Duodenal mucosa (tissue), 2 donors: ENCODE measurements around the gene CCDC190.

Source experiments
- H3K27ac ChIP-seq: one replicate; pipeline ENCODE4 v1.7.0; 2013; ENCODE audit warnings: low read depth, low read length
- H3K27me3 ChIP-seq, 2 donors: one replicate each; pipeline ENCODE4 v1.7.0; 2013; ENCODE audit warnings: low read length in 2 of 2, control low read depth in 1 of 2; ENCODE audit not compliant: insufficient read depth in 2 of 2, control insufficient read depth in 1 of 2
- H3K36me3 ChIP-seq, 2 donors: one replicate each; pipeline ENCODE4 v1.7.0; 2013; ENCODE audit warnings: low read length in 2 of 2, control low read depth in 1 of 2; ENCODE audit not compliant: insufficient read depth in 2 of 2, control insufficient read depth in 1 of 2
- H3K4me1 ChIP-seq, 2 donors: one replicate each; pipeline ENCODE4 v1.7.0; 2013; ENCODE audit warnings: low read length in 2 of 2, control low read depth in 1 of 2; ENCODE audit not compliant: insufficient read depth in 2 of 2, control insufficient read depth in 1 of 2
- H3K4me3 ChIP-seq, 2 donors: one replicate each; pipeline ENCODE4 v1.7.0; 2013; ENCODE audit warnings: low read length in 2 of 2, low read depth in 1 of 2
- H3K9ac ChIP-seq, 2 donors: one replicate each; pipeline ENCODE4 v1.7.0; 2013; ENCODE audit warnings: low read length in 2 of 2, low read depth in 1 of 2
- H3K9me3 ChIP-seq, 2 donors: one replicate each; pipeline ENCODE4 v1.7.0; 2013; ENCODE audit warnings: low read length in 2 of 2, control low read depth in 1 of 2; ENCODE audit not compliant: control insufficient read depth in 1 of 2

The CCDC190 gene

DNA sequence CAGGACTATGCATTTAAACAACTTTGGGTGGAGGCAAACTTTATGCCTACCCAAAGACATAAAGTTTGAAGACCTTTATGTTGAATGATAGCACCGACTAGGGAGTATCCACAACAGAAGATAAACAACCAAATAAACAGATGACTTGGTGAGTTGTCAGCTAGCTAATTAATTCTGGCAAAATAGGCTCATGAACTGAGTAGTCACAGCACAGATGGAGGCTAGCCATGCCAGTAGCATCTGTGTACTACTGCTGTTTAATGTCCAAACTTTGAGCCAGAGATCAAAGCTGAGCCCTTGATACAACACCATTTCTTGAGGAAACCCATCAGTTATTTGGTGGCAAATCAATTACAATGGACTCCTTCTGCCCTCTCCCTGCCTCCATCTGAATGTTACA, 40.3 kb upstream of the CCDC190 start:
- H3K36me3 ChIP-seq = no peaks in the 10 kb centered on the region
- no peaks in the 10 kb centered on the region for H3K4me1 ChIP-seq
- no peaks in the 10 kb centered on the region for H3K9me3 ChIP-seq
- no peak overlapping the region for H3K27ac ChIP-seq
- no peaks in the 10 kb centered on the region for H3K27me3 ChIP-seq
- H3K9ac ChIP-seq = no peak overlapping the region
- H3K4me3 ChIP-seq = no peak overlapping the region

DNA sequence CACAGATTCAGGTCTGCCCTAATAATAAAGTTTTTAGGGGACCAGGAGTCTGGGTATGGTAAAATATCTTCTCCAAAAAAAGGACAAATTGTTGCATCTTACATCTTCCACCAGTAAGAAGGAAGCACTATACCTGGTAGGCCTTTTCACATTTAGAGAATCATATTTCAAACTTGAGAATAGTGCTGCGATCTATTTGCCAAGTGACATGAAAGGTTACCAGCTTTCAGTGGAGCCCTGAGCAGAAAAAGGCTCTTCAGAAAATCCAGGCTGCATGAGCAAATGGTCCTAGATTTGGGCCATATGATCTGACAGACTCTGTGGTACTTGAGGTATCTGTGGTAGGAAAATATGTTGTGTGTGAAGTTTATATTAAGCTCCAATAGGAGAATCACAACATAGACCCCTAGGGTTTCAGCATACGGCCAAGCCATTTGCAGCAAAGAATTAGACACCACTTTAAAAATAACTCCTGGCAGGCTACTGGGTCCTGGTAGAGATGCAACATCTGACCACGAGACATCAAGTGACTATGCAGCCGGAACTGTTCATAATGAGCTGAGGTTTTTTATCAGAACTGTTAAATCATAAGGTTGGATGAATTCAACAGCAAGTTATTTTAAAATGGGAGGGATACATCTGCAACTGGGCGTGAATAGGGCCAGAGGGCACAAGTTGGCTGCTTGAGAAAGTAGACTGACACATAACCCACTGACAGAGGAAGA, 38.6 kb upstream of the CCDC190 start:
- no peak overlapping the region for H3K9ac ChIP-seq
- H3K4me1 ChIP-seq = no peaks in the 10 kb centered on the region
- H3K27ac ChIP-seq = no peak overlapping the region
- no peak overlapping the region for H3K4me3 ChIP-seq
- no peaks in the 10 kb centered on the region for H3K9me3 ChIP-seq
- H3K27me3 ChIP-seq = no peaks in the 10 kb centered on the region
- no peaks in the 10 kb centered on the region for H3K36me3 ChIP-seq

DNA sequence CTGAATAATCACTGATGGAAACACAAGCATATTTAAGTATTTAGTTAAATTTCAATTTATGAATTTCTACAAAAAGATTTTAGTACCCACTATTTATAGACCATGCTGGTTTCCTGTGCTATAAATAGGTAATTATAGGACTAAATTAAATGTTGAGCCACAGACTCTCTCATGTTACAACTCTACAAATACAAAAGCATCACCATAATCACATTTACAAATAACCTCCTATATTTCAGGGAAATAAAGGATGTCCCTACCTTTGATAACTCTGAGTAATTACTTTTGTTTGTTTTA, 32.6 kb upstream of the CCDC190 start:
- no peaks in the 10 kb centered on the region for H3K27me3 ChIP-seq
- no peaks in the 10 kb centered on the region for H3K4me1 ChIP-seq
- no peaks in the 10 kb centered on the region for H3K9me3 ChIP-seq
- H3K27ac ChIP-seq = no peak overlapping the region
- H3K36me3 ChIP-seq = no peaks in the 10 kb centered on the region
- no peak overlapping the region for H3K9ac ChIP-seq
- H3K4me3 ChIP-seq = no peak overlapping the region

DNA sequence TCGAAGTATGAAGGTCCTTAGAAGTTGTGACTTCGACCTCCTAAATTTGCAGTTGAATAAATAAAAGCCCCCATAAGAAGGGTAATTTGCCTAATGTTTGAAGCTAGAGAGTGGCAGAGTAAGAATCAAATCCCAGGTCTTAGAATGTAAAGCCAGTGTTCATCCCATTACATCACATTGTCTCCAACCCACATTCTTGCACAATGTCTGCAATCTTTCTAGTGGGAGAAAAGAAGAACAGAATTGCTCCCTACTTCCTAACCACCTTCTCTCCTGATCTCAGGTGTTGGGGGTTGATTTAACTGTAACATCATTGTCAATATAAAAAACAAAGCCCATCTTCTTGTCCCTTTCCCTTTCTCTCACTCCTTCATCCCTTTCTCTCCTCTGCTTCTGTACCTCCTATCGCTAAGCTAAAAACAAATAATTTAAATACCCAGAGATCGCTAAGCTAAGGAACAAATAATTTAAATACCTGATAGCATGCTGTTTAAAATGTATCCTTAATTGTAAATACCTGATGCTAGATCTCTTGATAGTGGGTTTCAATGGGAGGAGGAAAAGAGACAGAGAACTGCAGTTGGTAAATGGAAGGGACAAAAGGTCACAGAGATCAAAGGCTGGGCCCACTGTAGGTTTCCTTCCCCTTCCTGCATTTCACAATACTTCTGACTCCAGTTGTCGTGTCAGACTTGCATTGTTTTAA, 32.1 kb upstream of the CCDC190 start:
- no peaks in the 10 kb centered on the region for H3K36me3 ChIP-seq
- H3K9ac ChIP-seq = no peak overlapping the region
- H3K27ac ChIP-seq = no peak overlapping the region
- no peaks in the 10 kb centered on the region for H3K4me1 ChIP-seq
- no peak overlapping the region for H3K4me3 ChIP-seq
- no peaks in the 10 kb centered on the region for H3K27me3 ChIP-seq
- H3K9me3 ChIP-seq = no peaks in the 10 kb centered on the region

DNA sequence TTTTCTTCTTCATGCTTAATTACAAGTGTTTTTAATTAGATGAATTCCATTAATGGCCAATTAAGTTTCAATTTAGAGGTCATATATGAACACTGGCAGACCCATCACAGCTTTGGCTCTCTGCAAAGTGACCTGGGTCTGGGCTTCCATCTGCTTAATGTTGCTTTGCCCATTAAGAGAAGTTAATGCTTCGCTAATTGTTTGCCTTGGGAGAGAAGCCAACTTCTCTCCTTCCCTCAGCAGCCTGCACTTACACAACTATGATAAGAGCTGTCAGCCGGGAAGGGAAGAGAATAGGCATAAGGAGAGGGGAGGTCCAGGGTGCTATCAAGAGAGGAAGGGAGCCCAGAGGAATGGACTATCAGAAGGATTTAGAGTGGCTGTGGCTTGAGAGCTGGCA, 29.0 kb upstream of the CCDC190 start:
- Histone ChIP-seq H3K27ac (no peak overlapping the region), H3K4me1 (no peaks in the 10 kb centered on the region), H3K27me3 (no peaks in the 10 kb centered on the region), H3K36me3 (no peaks in the 10 kb centered on the region), H3K4me3 (no peak overlapping the region), H3K9me3 (no peaks in the 10 kb centered on the region), H3K9ac (no peak overlapping the region)

DNA sequence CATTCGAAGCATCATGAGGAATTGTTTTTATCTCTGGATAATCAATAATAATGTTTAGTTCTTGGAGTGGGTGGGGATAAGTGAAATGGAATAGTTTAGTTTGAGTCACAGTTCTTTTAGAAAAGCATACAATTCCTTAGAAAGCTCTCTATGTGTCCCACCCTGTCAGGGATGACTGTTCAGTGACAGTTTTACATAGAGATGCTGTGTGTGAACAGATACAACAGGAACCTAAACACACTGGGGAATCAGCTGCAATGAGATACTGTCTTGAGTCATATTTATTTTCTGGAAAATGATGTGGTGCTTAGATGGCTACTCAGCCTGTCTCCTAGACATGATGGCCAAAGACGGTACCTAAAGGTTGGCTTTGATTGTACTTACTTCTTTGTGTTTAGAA, 25.7 kb upstream of the CCDC190 start:
- Histone ChIP-seq H3K9ac (no peak overlapping the region), H3K27me3 (peaks cover 0 to under 1% of the 10 kb centered on the region in 2 donors), H3K9me3 (no peaks in the 10 kb centered on the region), H3K4me3 (no peak overlapping the region), H3K4me1 (no peaks in the 10 kb centered on the region), H3K36me3 (no peaks in the 10 kb centered on the region), H3K27ac (no peak overlapping the region)

DNA sequence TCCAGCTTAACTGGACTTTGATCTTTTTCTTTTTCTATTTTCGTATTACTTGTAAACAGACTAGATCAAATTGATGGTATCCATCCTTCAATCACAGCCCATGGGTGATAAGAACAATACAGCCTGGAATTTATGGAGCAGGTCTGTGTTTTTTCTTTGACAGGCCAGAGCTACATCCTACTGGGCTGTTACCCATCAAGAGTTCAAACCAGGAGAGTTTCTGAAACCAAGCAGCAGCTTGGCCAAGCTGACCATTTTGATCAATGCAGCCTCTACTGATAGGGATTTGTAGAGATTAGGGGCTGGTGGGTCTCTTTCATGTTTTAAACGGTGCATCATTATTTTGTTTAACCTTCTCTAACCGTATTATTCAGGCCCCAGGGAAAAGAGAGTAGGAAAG, 24.3 kb upstream of the CCDC190 start:
- Histone ChIP-seq H3K27ac (no peak overlapping the region), H3K9me3 (no peaks in the 10 kb centered on the region), H3K9ac (no peak overlapping the region), H3K36me3 (no peaks in the 10 kb centered on the region), H3K4me3 (no peak overlapping the region), H3K27me3 (peaks cover 0 to 6% of the 10 kb centered on the region in 2 donors), H3K4me1 (no peaks in the 10 kb centered on the region)

DNA sequence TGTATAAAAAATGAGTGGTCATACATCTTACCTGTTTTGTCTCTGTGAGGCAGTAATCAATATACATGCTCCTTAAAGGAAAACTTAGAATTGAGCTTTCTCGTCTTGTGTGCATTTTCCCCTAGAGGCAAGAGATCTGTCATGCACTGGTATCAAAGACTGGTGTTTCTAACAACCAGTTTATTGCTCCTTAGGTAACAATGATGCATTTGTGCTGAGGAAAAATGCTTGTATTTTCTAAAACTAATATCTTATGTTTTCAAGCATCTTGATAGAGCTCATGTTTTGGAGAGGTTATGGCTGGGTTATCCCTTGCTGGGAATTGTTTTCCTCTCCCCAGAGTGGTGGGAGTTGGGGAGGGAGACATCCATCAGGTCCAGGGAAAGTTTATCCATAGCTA, 23.9 kb upstream of the CCDC190 start:
- no peak overlapping the region for H3K9ac ChIP-seq
- peaks cover 0 to 6% of the 10 kb centered on the region in 2 donors for H3K27me3 ChIP-seq
- H3K9me3 ChIP-seq = no peaks in the 10 kb centered on the region
- H3K4me3 ChIP-seq = no peak overlapping the region
- no peak overlapping the region for H3K27ac ChIP-seq
- H3K4me1 ChIP-seq = no peaks in the 10 kb centered on the region
- no peaks in the 10 kb centered on the region for H3K36me3 ChIP-seq

DNA sequence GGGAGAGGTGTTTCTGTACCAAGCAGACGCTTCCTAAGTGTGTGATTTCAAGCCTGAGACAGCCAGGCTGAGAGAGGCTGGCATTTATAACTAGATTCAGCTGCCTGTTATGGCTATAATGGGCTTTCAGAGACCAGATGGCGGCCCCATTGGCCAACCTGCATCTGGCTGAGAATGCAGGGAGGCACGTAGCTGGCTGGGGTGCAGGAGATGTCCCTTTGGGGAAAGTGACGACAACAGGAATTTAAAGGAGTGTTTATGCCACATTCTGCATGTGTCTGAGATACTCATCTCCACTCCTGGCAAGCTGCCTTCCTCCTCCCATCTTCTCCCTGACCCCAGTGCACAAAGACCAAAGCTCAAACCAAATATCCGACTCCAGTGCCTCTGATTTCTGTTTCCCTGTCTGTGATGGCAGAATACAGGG, 21.3 kb upstream of the CCDC190 start:
- Histone ChIP-seq H3K4me3 (no peak overlapping the region), H3K9ac (no peak overlapping the region), H3K4me1 (no peaks in the 10 kb centered on the region), H3K36me3 (no peaks in the 10 kb centered on the region), H3K27me3 (peaks cover 0 to 6% of the 10 kb centered on the region in 2 donors), H3K9me3 (no peaks in the 10 kb centered on the region), H3K27ac (no peak overlapping the region)

DNA sequence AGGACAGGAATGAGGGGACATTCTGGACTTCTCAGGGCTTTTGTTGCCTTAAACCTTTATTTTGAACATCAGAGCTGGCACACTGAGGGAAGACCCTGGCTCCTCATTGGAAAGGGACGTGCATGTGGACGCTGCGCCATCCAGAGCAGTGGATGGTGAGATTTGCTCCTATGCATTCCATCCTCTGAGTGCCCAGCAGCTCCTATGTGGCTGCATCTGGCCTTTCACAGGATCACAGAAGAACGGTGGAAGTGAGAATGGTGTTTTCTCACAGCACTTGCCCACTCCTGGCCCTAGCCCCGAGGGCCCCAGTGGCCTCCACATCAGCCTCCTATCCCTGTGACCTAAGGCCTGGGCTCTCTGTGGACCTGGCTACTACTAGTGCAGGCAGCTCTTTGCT, 20.6 kb upstream of the CCDC190 start:
- no peaks in the 10 kb centered on the region for H3K9me3 ChIP-seq
- H3K27ac ChIP-seq = no peak overlapping the region
- H3K27me3 ChIP-seq = peaks cover 0 to 6% of the 10 kb centered on the region in 2 donors
- no peaks in the 10 kb centered on the region for H3K4me1 ChIP-seq
- H3K4me3 ChIP-seq = no peak overlapping the region
- no peaks in the 10 kb centered on the region for H3K36me3 ChIP-seq
- no peak overlapping the region for H3K9ac ChIP-seq
